HepG2 (cell line): ENCODE data around the gene TRAPPC5. TPM values are rescaled to one million over a fixed set of nuclear protein-coding genes. Genes with fewer than 3 reads are reported as not detected.

Experiments
- AHR ChIP-seq: IDR thresholded peaks from 2 replicates; pipeline ENCODE4 v1.6.1; 2018; ENCODE audit warnings: missing genetic modification reagents, missing compliant biosample characterization
- HOXD1 ChIP-seq: sonication (generic); formaldehyde crosslinking; IDR thresholded peaks from 2 replicates; pipeline ENCODE4 v1.5.0; 2020; ENCODE audit warnings: missing genetic modification reagents
- IKZF4 ChIP-seq: sonication (generic); formaldehyde crosslinking; IDR thresholded peaks from 2 replicates; pipeline ENCODE4 v1.5.1; 2020; ENCODE audit warnings: borderline replicate concordance, mild to moderate bottlenecking, low read depth, missing genetic modification reagents; ENCODE audit errors: not compliant biosample characterization
- KDM5A ChIP-seq: fragments of 200-600 bp; sonication (generic); IDR thresholded peaks from 2 replicates; pipeline ENCODE4 v1.7.0; 2018; ENCODE audit warnings: antibody characterized with exemption, mild to moderate bottlenecking, low read length, borderline replicate concordance
- RARA ChIP-seq: IDR thresholded peaks from 2 replicates; pipeline ENCODE4 v1.6.1; 2016; ENCODE audit warnings: missing genetic modification reagents, missing compliant biosample characterization
- SALL2 ChIP-seq: sonication (generic); formaldehyde crosslinking; IDR thresholded peaks from 2 replicates; pipeline ENCODE4 v1.8.1; 2023; ENCODE audit warnings: mild to moderate bottlenecking, missing genetic modification reagents, inconsistent platforms
- SNAPC2 ChIP-seq: sonication (generic); formaldehyde crosslinking; IDR thresholded peaks from 2 replicates; pipeline ENCODE4 v1.8.1; 2022; ENCODE audit warnings: mild to moderate bottlenecking, missing genetic modification reagents
- ZFP36L1 ChIP-seq: sonication (generic); formaldehyde crosslinking; IDR thresholded peaks from 2 replicates; pipeline ENCODE4 v1.8.0; 2022; ENCODE audit warnings: mild to moderate bottlenecking, missing genetic modification reagents, moderate library complexity
- ZNF10 ChIP-seq: sonication (generic); formaldehyde crosslinking; IDR thresholded peaks from 2 replicates; pipeline ENCODE4 v1.4.0; 2020; ENCODE audit warnings: mild to moderate bottlenecking, low read depth, missing genetic modification reagents, borderline replicate concordance
- ZNF3 ChIP-seq: IDR thresholded peaks from 2 replicates; pipeline ENCODE4 v1.7.0; 2017; ENCODE audit warnings: inconsistent platforms
- ZNF350 ChIP-seq: sonication (generic); formaldehyde crosslinking; IDR thresholded peaks from 2 replicates; pipeline ENCODE4 v1.4.0; 2020; ENCODE audit warnings: mild to moderate bottlenecking, low read depth, missing genetic modification reagents, borderline replicate concordance
- ZNF501 ChIP-seq: sonication (generic); formaldehyde crosslinking; IDR thresholded peaks from 2 replicates; pipeline ENCODE4 v1.5.1; 2020; ENCODE audit warnings: mild to moderate bottlenecking, moderate library complexity, missing genetic modification reagents
- ZNF547 ChIP-seq: sonication (generic); formaldehyde crosslinking; IDR thresholded peaks from 2 replicates; pipeline ENCODE4 v1.5.1; 2020; ENCODE audit warnings: mild to moderate bottlenecking, missing genetic modification reagents
- ZNF564 ChIP-seq: sonication (generic); formaldehyde crosslinking; IDR thresholded peaks from 2 replicates; pipeline ENCODE4 v1.8.1; 2023; ENCODE audit warnings: mild to moderate bottlenecking, missing genetic modification reagents
- ZNF660 ChIP-seq: sonication (generic); formaldehyde crosslinking; IDR thresholded peaks from 2 replicates; pipeline ENCODE4 v1.5.1; 2020; ENCODE audit warnings: mild to moderate bottlenecking, low read depth, missing genetic modification reagents, borderline replicate concordance
- ZNF747 ChIP-seq: sonication (generic); formaldehyde crosslinking; IDR thresholded peaks from 2 replicates; pipeline ENCODE4 v1.8.1; 2023; ENCODE audit warnings: missing genetic modification reagents, mild to moderate bottlenecking, borderline replicate concordance
- polyA plus RNA-seq, 8 experiments: library from polyadenylated mRNA; depleted of rRNA in 3 of 8; stranded (reverse) in 7 of 8; unstranded in 1 of 8; fragments of >200 nt; fragmentation: Illumina TruSeq in 4 of 8; extraction: Trizol in 4 of 8; gene quantifications; 2 replicates each; pipeline versions ENCODE4 v1.2.1 to v1.2.3, GENCODE V29; 2011 to 2016; ENCODE audit warnings: low read depth in 4 of 8, missing spikeins in 1 of 8, mixed read lengths in 1 of 8; ENCODE audit not compliant: insufficient read depth in 1 of 8
- total RNA-seq, 5 experiments: library from RNA; depleted of rRNA; stranded (reverse); fragments of >200 nt; fragmentation: Illumina TruSeq; extraction: Trizol; gene quantifications; 2 replicates each; pipeline ENCODE4 v1.2.3, GENCODE V29; 2016; ENCODE audit warnings: low read depth in 1 of 5
- TF ChIP-seq, protein P1 (sequence below): sonication (generic); formaldehyde crosslinking; IDR thresholded peaks from 2 replicates; pipeline ENCODE4 v1.9.0; 2021; ENCODE audit warnings: missing genetic modification reagents, borderline replicate concordance
- TF ChIP-seq, protein P2 (sequence below): sonication (generic); formaldehyde crosslinking; IDR thresholded peaks from 2 replicates; pipeline ENCODE4 v1.5.1; 2020; ENCODE audit warnings: missing genetic modification reagents, mild to moderate bottlenecking, borderline replicate concordance
- TF ChIP-seq, protein P3 (sequence below): fragments of 450-650 bp; IDR thresholded peaks from 2 replicates; pipeline ENCODE4 v1.6.1; 2017; ENCODE audit warnings: mild to moderate bottlenecking
- TF ChIP-seq, protein P4 (sequence below): sonication (generic); formaldehyde crosslinking; IDR thresholded peaks from 2 replicates; pipeline ENCODE4 v1.4.0; 2020; ENCODE audit warnings: missing genetic modification reagents

TRAPPC5 gene
- total and polyA plus RNA-seq, 2 of the 13 experiments (the other 11 are each of a cell fraction or from before 2014, with no cell fraction given): 38.5 to 78.7 TPM

DNA sequence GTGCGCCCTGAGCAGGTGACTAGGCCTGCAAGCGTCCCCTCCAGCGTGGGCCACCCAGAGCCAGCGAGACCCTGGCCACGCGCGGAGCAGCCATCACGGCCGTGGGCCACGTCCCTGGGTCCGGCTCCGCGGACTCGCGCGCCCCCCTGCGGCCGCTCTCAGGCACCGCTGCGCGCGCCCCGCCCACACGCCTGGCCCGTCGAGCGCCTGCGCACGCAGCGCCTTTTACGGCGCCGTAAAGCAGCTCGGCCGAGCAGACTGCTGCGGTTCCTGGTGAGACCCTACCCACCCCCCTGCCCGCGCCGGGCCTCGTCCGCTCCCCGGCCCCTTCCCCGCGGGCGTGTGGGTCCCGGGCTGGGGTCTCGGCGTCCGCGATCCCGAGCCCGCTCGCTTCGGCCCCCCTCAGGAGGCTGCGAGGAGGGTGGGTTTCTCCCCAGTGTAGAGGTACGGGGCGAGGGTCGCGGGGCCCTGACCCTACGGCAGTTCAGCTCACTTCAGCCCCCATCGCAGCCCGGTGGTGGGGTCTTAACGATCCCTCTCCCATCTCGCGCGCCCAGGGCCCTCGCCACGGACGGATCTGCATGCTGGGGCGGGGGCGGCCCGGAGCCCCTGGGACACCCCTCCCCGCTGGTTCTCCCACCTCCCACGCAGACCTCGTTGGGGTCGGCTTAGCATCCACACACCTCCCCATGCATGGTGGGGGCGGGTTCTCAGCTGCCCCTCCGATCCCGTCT lies at the start of gene TRAPPC5 (continued):
- TF ChIP-seq, protein P1, sequence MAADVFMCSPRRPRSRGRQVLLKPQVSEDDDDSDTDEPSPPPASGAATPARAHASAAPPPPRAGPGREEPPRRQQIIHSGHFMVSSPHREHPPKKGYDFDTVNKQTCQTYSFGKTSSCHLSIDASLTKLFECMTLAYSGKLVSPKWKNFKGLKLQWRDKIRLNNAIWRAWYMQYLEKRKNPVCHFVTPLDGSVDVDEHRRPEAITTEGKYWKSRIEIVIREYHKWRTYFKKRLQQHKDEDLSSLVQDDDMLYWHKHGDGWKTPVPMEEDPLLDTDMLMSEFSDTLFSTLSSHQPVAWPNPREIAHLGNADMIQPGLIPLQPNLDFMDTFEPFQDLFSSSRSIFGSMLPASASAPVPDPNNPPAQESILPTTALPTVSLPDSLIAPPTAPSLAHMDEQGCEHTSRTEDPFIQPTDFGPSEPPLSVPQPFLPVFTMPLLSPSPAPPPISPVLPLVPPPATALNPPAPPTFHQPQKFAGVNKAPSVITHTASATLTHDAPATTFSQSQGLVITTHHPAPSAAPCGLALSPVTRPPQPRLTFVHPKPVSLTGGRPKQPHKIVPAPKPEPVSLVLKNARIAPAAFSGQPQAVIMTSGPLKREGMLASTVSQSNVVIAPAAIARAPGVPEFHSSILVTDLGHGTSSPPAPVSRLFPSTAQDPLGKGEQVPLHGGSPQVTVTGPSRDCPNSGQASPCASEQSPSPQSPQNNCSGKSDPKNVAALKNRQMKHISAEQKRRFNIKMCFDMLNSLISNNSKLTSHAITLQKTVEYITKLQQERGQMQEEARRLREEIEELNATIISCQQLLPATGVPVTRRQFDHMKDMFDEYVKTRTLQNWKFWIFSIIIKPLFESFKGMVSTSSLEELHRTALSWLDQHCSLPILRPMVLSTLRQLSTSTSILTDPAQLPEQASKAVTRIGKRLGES: no peak
- TF ChIP-seq, protein P2, sequence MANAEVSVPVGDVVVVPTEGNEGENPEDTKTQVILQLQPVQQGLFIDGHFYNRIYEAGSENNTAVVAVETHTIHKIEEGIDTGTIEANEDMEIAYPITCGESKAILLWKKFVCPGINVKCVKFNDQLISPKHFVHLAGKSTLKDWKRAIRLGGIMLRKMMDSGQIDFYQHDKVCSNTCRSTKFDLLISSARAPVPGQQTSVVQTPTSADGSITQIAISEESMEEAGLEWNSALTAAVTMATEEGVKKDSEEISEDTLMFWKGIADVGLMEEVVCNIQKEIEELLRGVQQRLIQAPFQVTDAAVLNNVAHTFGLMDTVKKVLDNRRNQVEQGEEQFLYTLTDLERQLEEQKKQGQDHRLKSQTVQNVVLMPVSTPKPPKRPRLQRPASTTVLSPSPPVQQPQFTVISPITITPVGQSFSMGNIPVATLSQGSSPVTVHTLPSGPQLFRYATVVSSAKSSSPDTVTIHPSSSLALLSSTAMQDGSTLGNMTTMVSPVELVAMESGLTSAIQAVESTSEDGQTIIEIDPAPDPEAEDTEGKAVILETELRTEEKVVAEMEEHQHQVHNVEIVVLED (CRISPR knock-in tag): peak; percentile 67
- TF ChIP-seq SALL2: peak; percentile 79; the same call in 1 of the 2 replicates
- peak; percentile 62; the same call in 1 of the 2 replicates for TF ChIP-seq KDM5A
- no peak for TF ChIP-seq AHR (CRISPR knock-in tag)
- TF ChIP-seq ZNF350 (CRISPR knock-in tag): no peak
- TF ChIP-seq, protein P3, sequence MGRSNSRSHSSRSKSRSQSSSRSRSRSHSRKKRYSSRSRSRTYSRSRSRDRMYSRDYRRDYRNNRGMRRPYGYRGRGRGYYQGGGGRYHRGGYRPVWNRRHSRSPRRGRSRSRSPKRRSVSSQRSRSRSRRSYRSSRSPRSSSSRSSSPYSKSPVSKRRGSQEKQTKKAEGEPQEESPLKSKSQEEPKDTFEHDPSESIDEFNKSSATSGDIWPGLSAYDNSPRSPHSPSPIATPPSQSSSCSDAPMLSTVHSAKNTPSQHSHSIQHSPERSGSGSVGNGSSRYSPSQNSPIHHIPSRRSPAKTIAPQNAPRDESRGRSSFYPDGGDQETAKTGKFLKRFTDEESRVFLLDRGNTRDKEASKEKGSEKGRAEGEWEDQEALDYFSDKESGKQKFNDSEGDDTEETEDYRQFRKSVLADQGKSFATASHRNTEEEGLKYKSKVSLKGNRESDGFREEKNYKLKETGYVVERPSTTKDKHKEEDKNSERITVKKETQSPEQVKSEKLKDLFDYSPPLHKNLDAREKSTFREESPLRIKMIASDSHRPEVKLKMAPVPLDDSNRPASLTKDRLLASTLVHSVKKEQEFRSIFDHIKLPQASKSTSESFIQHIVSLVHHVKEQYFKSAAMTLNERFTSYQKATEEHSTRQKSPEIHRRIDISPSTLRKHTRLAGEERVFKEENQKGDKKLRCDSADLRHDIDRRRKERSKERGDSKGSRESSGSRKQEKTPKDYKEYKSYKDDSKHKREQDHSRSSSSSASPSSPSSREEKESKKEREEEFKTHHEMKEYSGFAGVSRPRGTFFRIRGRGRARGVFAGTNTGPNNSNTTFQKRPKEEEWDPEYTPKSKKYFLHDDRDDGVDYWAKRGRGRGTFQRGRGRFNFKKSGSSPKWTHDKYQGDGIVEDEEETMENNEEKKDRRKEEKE: no peak
- TF ChIP-seq RARA (CRISPR knock-in tag): no peak
- 0 out of 2 replicates have a peak, but pooled peaks have one; percentile 57 for TF ChIP-seq HOXD1 (CRISPR knock-in tag)
- peak; percentile 69; the same call in 1 of the 2 replicates for TF ChIP-seq ZNF747 (CRISPR knock-in tag)
- TF ChIP-seq ZFP36L1 (CRISPR knock-in tag): no peak
- TF ChIP-seq ZNF3 (CRISPR knock-in tag): no peak
- TF ChIP-seq ZNF564 (CRISPR knock-in tag): no peak
- peak; percentile 59 for TF ChIP-seq IKZF4 (CRISPR knock-in tag)
- TF ChIP-seq ZNF10 (CRISPR knock-in tag): no peak
- TF ChIP-seq ZNF501: peak; percentile 56; the same call in 1 of the 2 replicates
- TF ChIP-seq ZNF660 (CRISPR knock-in tag): no peak
- peak; percentile 91 for TF ChIP-seq ZNF547
- TF ChIP-seq, protein P4, sequence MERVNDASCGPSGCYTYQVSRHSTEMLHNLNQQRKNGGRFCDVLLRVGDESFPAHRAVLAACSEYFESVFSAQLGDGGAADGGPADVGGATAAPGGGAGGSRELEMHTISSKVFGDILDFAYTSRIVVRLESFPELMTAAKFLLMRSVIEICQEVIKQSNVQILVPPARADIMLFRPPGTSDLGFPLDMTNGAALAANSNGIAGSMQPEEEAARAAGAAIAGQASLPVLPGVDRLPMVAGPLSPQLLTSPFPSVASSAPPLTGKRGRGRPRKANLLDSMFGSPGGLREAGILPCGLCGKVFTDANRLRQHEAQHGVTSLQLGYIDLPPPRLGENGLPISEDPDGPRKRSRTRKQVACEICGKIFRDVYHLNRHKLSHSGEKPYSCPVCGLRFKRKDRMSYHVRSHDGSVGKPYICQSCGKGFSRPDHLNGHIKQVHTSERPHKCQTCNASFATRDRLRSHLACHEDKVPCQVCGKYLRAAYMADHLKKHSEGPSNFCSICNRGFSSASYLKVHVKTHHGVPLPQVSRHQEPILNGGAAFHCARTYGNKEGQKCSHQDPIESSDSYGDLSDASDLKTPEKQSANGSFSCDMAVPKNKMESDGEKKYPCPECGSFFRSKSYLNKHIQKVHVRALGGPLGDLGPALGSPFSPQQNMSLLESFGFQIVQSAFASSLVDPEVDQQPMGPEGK (CRISPR knock-in tag): 0 out of 2 replicates have a peak, but pooled peaks have one; percentile 37
- no peak for TF ChIP-seq SNAPC2 (CRISPR knock-in tag)
